A549 treated with Hydrocortisone at 1 μM for 4 hours (cell line): Measurements from ENCODE around the gene IL25. TPM values are rescaled to one million over a fixed set of nuclear protein-coding genes. Genes with fewer than 3 reads are reported as not detected.

Experiments
- total RNA-seq: library from RNA; stranded (reverse); fragments of 200-300 nt; extraction: Qiagen RNA extraction; gene quantifications from 5 replicates; pipeline ENCODE4 v1.2.3, GENCODE V29; 2022

The IL25 gene
- not detected in 5 replicates for total RNA-seq

DNA sequence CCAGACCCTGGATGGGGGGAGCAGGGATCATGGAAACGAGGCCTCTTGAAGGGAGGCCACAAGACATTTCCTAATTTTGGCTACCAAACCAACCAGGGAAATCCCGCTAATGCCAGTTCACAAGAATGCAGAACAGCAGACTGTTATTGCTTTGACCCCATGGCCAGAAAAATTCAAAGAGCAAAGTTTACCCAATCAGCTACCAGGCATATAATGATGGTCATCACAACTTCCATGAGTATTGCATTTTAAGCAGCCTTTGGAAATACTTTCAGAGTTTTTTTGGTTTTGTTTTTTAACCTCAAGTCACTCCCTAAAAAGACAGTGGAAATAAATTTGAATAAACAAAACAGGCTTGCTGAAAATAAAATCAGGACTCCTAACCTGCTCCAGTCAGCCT lies at the start of gene IL25:
Gene IL25 (plus strand): TSS at position 301 of the 400 bp plus-strand sequence.

DNA sequence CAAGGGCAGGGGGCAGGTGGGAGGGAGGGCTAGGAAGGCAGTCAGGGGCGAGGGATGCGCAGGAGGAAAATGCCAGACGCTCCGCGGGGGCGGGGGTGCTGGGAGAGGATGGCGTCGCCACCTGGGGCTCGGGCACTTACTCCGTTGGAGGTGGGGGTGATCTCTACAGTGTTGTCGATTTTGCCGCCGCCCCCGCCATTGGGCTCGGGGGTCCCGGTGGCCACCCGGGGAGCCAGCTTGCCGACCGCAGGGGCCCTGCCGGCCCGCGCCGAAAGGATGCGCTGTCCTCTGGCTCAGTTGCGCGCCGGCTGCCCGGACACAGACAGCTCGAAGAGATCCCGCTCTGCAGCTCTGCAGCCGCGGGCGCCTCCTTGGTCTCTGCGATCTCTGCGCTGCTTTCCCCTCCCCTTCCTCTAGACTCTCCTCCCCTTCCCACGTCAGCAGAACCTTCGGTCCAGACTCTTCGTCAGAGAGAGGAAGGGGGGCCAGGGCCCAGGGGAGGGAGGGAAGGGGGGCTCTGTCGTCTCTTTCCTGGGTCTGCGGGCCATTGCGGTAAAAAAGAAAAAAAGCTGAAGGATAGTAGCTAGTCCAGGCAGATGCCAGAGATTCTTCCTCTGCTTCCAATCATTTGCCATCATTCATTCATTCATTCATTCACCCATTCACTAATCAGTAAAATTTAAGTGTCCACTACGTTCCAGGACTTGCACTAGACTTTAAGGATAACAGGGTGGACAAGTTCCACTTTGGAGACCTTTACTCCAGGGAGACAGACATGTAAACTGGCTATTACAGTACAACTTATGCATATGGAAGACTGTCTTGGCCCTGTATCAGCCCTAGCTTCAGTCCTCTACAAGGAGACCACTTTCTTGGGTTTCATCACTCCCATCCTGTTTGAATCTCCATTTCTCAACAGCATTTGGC lies 19.8 kb upstream of the IL25 start, which contains the start of gene SLC22A17:
Gene SLC22A17 (minus strand): TSS at position 382 of the 927 bp plus-strand sequence.

GRCh38 chr14:23365036-23365731 lies 7.4 kb upstream of the IL25 start, which contains the start of gene EFS:
TSS of gene EFS (minus strand) at chr14:23365172. CDS start at chr14:23365025, 147 bp downstream.

DNA sequence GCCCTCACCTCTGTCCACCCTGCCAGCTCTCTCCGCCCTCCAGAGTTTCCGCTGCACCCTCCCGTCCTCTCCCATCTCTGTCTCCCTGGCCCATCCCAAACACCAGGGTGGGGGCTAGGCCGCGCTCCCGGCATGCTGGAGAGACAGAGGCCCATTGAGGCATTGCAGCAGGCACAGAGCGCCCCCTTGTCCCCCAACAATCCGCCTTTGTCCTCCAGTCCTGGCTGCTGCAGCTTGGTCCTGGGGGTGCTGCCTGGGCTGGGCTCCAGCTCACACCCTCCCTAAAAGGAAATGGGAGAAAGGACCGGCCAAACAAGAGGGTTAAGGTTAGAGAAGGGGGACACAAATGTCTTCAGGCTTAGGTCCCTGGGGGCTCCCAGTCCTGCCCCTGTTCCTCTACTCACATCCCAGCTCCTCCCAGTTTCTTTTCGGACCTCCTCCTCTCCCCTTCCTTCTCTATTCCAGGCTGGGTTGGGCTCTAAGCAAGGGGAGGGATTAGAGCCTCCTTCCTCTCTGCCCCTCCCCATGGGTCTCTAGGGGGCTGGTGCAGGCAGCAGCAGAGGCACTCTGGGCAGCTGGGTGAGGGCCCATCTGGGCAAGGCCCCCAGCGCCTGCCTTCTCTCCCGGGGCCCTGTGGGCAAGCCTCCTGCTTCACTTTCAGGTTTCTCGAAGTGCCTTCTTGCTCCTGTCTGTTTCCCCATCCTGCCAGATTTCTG lies 4.0 kb downstream of the IL25 start, which contains the start of gene CMTM5:
Gene CMTM5 (plus strand): TSS at position 565 of the 716 bp plus-strand sequence. CDS start 206 bp downstream, outside the sequence.

GRCh38 chr14:23407516-23408306 lies 35.1 kb downstream of the IL25 start, which contains the start of gene MYH6:
TSS of gene MYH6 (minus strand) at chr14:23408273. CDS start at chr14:23407223, 1,050 bp downstream.

Other genes with a start within 250 kb of the IL25 start
- 1.7 to 3.5 TPM (median 1.8 TPM) in 5 replicates for gene SLC7A8, start 189.1 kb upstream of the IL25 start, total RNA-seq
- gene RNF212B, start 134.9 kb upstream of the IL25 start, total RNA-seq: not detected in 5 replicates
- gene HOMEZ, start 86.7 kb upstream of the IL25 start, total RNA-seq: 6.5 to 8.9 TPM (median 8.5 TPM) in 5 replicates
- 3.3 to 3.9 TPM (median 3.4 TPM) in 5 replicates for gene PPP1R3E, start 70.0 kb upstream of the IL25 start, total RNA-seq
- 15.8 to 21.2 TPM (median 18.0 TPM) in 5 replicates for gene BCL2L2, start 66.0 kb upstream of the IL25 start, total RNA-seq
- gene PABPN1, start 51.4 kb upstream of the IL25 start, total RNA-seq: 139 to 150 TPM (median 142 TPM) in 5 replicates
- gene SLC22A17, start 19.9 kb upstream of the IL25 start, total RNA-seq: 5.8 to 7.4 TPM (median 6.1 TPM) in 5 replicates
- not detected in 5 replicates for gene EFS, start 7.6 kb upstream of the IL25 start, total RNA-seq
- gene CMTM5, start 4.2 kb downstream of the IL25 start, total RNA-seq: not detected in 5 replicates
- gene MYH6, start 35.5 kb downstream of the IL25 start, total RNA-seq: 0.03 to 0.16 TPM (median 0.12 TPM) in 5 replicates
- gene MYH7, start 62.9 kb downstream of the IL25 start, total RNA-seq: 0.01 TPM in 1 of 5 replicates, not detected in the others
- gene NGDN, start 96.9 kb downstream of the IL25 start, total RNA-seq: 59.7 to 66.1 TPM (median 62.3 TPM) in 5 replicates
- gene ZFHX2, start 179.0 kb downstream of the IL25 start, total RNA-seq: 0.73 to 1.1 TPM (median 0.82 TPM) in 5 replicates
- 11.5 to 16.5 TPM (median 13.3 TPM) in 5 replicates for gene THTPA, start 183.5 kb downstream of the IL25 start, total RNA-seq
- 37.6 to 51.5 TPM (median 41.7 TPM) in 5 replicates for gene AP1G2, start 195.0 kb downstream of the IL25 start, total RNA-seq
- gene JPH4, start 206.0 kb downstream of the IL25 start, total RNA-seq: 0.06 to 0.10 TPM (median 0.08 TPM) in 5 replicates